Fibroblast of lung (primary cell): Measurements from ENCODE around the gene NMNAT2. TPM values are rescaled to one million over a fixed set of nuclear protein-coding genes. Genes with fewer than 3 reads are reported as not detected.

ENCODE experiments used
- DNase-seq, 2 donors: peaks; one replicate each; pipeline versions ENCODE4 v3.0.0 to v3.0.0-alpha.2; 2010; ENCODE audit warnings: low read depth in 2 of 2
- H2AFZ ChIP-seq: 2 replicates; pipeline ENCODE4 v1.5.1; 2012; ENCODE audit warnings: low read length, control low read depth, inconsistent platforms
- H3K27ac ChIP-seq: 2 replicates; pipeline ENCODE4 v1.5.1; 2011; ENCODE audit warnings: low read length, control low read depth; ENCODE audit not compliant: insufficient read depth
- H3K27me3 ChIP-seq: 2 replicates; pipeline ENCODE4 v1.5.1; 2011; ENCODE audit warnings: mild to moderate bottlenecking, low read length; ENCODE audit not compliant: control insufficient read depth, insufficient read depth
- H3K36me3 ChIP-seq: 2 replicates; pipeline ENCODE4 v1.5.1; 2011; ENCODE audit warnings: low read length; ENCODE audit not compliant: control insufficient read depth, insufficient read depth
- H3K4me1 ChIP-seq: 2 replicates; pipeline ENCODE4 v1.5.1; 2011; ENCODE audit warnings: low read length; ENCODE audit not compliant: control insufficient read depth, insufficient read depth; ENCODE audit errors: extremely low read depth
- H3K4me2 ChIP-seq: 2 replicates; pipeline ENCODE4 v1.5.1; 2011; ENCODE audit warnings: low read length, control low read depth; ENCODE audit not compliant: insufficient read depth; ENCODE audit errors: extremely low read depth
- H3K4me3 ChIP-seq, 4 experiments: fragments of 200-600 bp in 1 of 4; sonication (generic) in 1 of 4; replicated peaks in 1 of 4; 2 replicates each; pipeline ENCODE4 v1.5.1; 2011 to 2016; ENCODE audit warnings: low read length in 4 of 4, low read depth in 3 of 4, mild to moderate bottlenecking in 3 of 4, control low read depth in 2 of 4, inconsistent platforms in 1 of 4, mixed read lengths in 1 of 4; ENCODE audit not compliant: insufficient read depth in 1 of 4; ENCODE audit errors: control extremely low read depth in 1 of 4
- H3K79me2 ChIP-seq: 2 replicates; pipeline ENCODE4 v1.5.1; 2012; ENCODE audit warnings: mild to moderate bottlenecking, low read length, inconsistent platforms; ENCODE audit not compliant: control insufficient read depth, insufficient read depth
- H3K9ac ChIP-seq: 2 replicates; pipeline ENCODE4 v1.5.1; 2011; ENCODE audit warnings: mild to moderate bottlenecking, low read length, control low read depth; ENCODE audit not compliant: insufficient read depth
- H3K9me3 ChIP-seq: 2 replicates; pipeline ENCODE4 v1.5.1; 2012; ENCODE audit warnings: low read depth, low read length; ENCODE audit not compliant: control insufficient read depth, insufficient read depth
- H4K20me1 ChIP-seq: 2 replicates; pipeline ENCODE4 v1.5.1; 2011; ENCODE audit warnings: low read length; ENCODE audit not compliant: control insufficient read depth, insufficient read depth; ENCODE audit errors: extremely low read depth
- CTCF ChIP-seq, 2 donors: IDR thresholded peaks in 1 of 2; conservative IDR thresholded peaks in 1 of 2; 1 replicate in 1 of 2; 2 replicates in 1 of 2; pipeline ENCODE4 v1.5.1; 2011 to 2012; ENCODE audit warnings: low read length in 2 of 2, control low read depth in 1 of 2, inconsistent platforms in 1 of 2, low read depth in 1 of 2, mild to moderate bottlenecking in 1 of 2
- EZH2 ChIP-seq: IDR thresholded peaks from 2 replicates; pipeline ENCODE4 v1.5.1; 2012; ENCODE audit warnings: low read length, control low read depth, mild to moderate bottlenecking; ENCODE audit errors: missing control alignments
- polyA plus RNA-seq, 2 donors: library from polyadenylated mRNA; depleted of rRNA in 1 of 2; stranded (reverse) in 1 of 2; unstranded in 1 of 2; fragments of >200 nt; gene quantifications; 2 replicates each; pipeline ENCODE4 v1.2.1, GENCODE V29; 2011 to 2012; ENCODE audit warnings: missing spikeins in 1 of 2
- total RNA-seq: library from RNA; depleted of rRNA; stranded (reverse); fragments of >200 nt; gene quantifications from 2 replicates; pipeline ENCODE4 v1.2.1, GENCODE V29; 2014

Gene NMNAT2
- total and polyA plus RNA-seq, 2 donors (not counting 1 experiment from before 2014, with no cell fraction given), result under 0.01 to 0.61 TPM

GRCh38 chr1:183223467-183223866 is 194.7 kb downstream of the NMNAT2 start:
- H3K4me2 ChIP-seq, result no peak overlapping the region
- TF ChIP-seq EZH2 (no peak), CTCF (conservative IDR thresholded peaks at IDR 0.05 in 1 of 2, IDR thresholded peaks at IDR 0.05 in 1 of 2; ENCODE audit: low read depth in 1 of 2, low read length in 2 of 2) (no peak)
- no peaks in the 10 kb centered on the region for H3K36me3 ChIP-seq
- H3K27ac ChIP-seq, result no peak overlapping the region
- H3K9ac ChIP-seq, result no peak overlapping the region
- H3K79me2 ChIP-seq, result no peaks in the 10 kb centered on the region
- no peaks in the 10 kb centered on the region for H3K9me3 ChIP-seq
- no peaks in the 10 kb centered on the region for H4K20me1 ChIP-seq
- peaks cover 4% of the 10 kb centered on the region for H3K4me1 ChIP-seq
- no peaks in the 10 kb centered on the region for H3K27me3 ChIP-seq
- H2AFZ ChIP-seq, result no peak overlapping the region
- no peak overlapping the region for H3K4me3 ChIP-seq
- DNase-seq, result peak in 1 of 2 donors; percentile 45

- Histone ChIP-seq H3K9ac (no peak overlapping the region), H3K27ac (no peak overlapping the region), H3K36me3 (no peaks in the 10 kb centered on the region), H3K4me3 (no peak overlapping the region), H4K20me1 (no peaks in the 10 kb centered on the region), H3K9me3 (no peaks in the 10 kb centered on the region), H3K4me1 (peaks cover 6% of the 10 kb centered on the region), H3K79me2 (no peaks in the 10 kb centered on the region), H3K27me3 (no peaks in the 10 kb centered on the region), H3K4me2 (no peak overlapping the region), H2AFZ (no peak overlapping the region)
- TF ChIP-seq EZH2 (no peak), CTCF (conservative IDR thresholded peaks at IDR 0.05 in 1 of 2, IDR thresholded peaks at IDR 0.05 in 1 of 2; ENCODE audit: low read depth in 1 of 2, low read length in 2 of 2) (no peak)
- DNase-seq, result no peak
Measured at GRCh38 chr1:183222909-183223308, 195.3 kb downstream of the NMNAT2 start.

GRCh38 chr1:183219616-183220009 is 198.6 kb downstream of the NMNAT2 start:
- Histone ChIP-seq H3K4me1 (peaks cover 6% of the 10 kb centered on the region), H3K4me2 (no peak overlapping the region), H4K20me1 (no peaks in the 10 kb centered on the region), H3K27ac (no peak overlapping the region), H3K79me2 (no peaks in the 10 kb centered on the region), H3K4me3 (no peak overlapping the region), H3K9ac (no peak overlapping the region), H3K27me3 (no peaks in the 10 kb centered on the region), H3K36me3 (no peaks in the 10 kb centered on the region), H2AFZ (no peak overlapping the region), H3K9me3 (no peaks in the 10 kb centered on the region)
- no peak for DNase-seq
- TF ChIP-seq CTCF (conservative IDR thresholded peaks at IDR 0.05 in 1 of 2, IDR thresholded peaks at IDR 0.05 in 1 of 2; ENCODE audit: low read depth in 1 of 2, low read length in 2 of 2), result no peak
